ENCODE measurements around the gene TMC5. TPM values are rescaled to one million over a fixed set of nuclear protein-coding genes. Genes with fewer than 3 reads are reported as not detected.

The TMC5 gene
- total and polyA plus RNA-seq, 2 of the 13 experiments (the other 11 are each of a cell fraction or from before 2014, with no cell fraction given): 0.09 to 0.41 TPM

DNA sequence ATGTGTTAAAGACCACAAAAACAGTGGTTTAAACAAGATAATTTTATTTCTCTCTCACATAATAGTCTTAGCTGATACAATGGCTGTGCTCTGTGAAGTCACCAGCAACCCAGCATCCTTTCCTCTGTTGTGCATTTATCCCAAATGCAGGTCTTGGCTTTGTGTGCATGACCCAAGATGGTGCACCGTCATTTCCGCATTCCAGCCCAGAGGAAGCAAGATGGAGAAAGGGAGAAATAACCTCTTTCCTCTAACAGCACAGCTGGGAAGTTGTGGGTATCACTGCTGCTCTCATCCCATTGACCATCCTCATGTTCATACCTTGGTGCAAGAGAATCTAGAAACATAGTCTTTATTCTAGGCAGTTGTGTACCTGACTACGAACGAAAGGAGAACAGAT, 21.8 kb downstream of the TMC5 start:
- DNase-seq (ENCODE audit: low spot score) (no peak), ATAC-seq (no peak), FAIRE-seq (peak; percentile 21)
- H3K4me1 ChIP-seq (ENCODE audit: insufficient read depth, low read length): no peaks in the 10 kb centered on the region
- H3K4me3 ChIP-seq (replicated peaks in 1 of 3; ENCODE audit: insufficient read depth in 1 of 3, low read depth in 2 of 3, low read length in 3 of 3): no peak overlapping the region
- no peaks in the 10 kb centered on the region for H3K9me3 ChIP-seq (ENCODE audit: low read length)
- CTCF ChIA-PET (ENCODE audit: low intra/inter-chr PET ratio, low total read pairs): no interaction called here
- 49% methylated on average over 4 of the region's 4 CpGs for WGBS (ENCODE audit: low lambda C conversion rate)
- H3K36me3 ChIP-seq (replicated peaks in 1 of 2; ENCODE audit: control insufficient read depth in 1 of 2, insufficient read depth in 2 of 2, low read length in 2 of 2): no peaks in the 10 kb centered on the region
- H3K79me2 ChIP-seq (ENCODE audit: insufficient read depth, low read length): no peaks in the 10 kb centered on the region
- no peak for TF ChIP-seq ZNF446 (CRISPR knock-in tag; IDR thresholded peaks at IDR 0.05)
- TF ChIP-seq, protein P1, sequence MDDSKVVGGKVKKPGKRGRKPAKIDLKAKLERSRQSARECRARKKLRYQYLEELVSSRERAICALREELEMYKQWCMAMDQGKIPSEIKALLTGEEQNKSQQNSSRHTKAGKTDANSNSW (CRISPR knock-in tag; IDR thresholded peaks at IDR 0.05; ENCODE audit: borderline replicate concordance): no peak
- no peak overlapping the region for H3K9ac ChIP-seq (ENCODE audit: insufficient read depth, low read depth, low read length)
- no peak overlapping the region for H2AFZ ChIP-seq (ENCODE audit: low read length)
- intact Hi-C loops (cut with micrococcal nuclease; ENCODE audit: unreplicated experiment): no loop called here
- BruUV-seq (replicated peaks): no TSS peak
- no peak overlapping the region for H3K27ac ChIP-seq (ENCODE audit: extremely low read length, insufficient read depth, low read length)
- peaks cover 0 to 2% of the 10 kb centered on the region in 2 experiments; a peak in 1 of 5 replicates for H3K27me3 ChIP-seq (ENCODE audit: control insufficient read depth in 1 of 2, insufficient read depth in 2 of 2, low read length in 2 of 2)
- in situ Hi-C loops (cut with HindIII; ENCODE audit: extremely low pct_ligation_motif_present, low pct_unique_long_range_greater_than_20kb): no loop called here
- POLR2A ChIA-PET: no interaction called here
- H3K4me2 ChIP-seq (ENCODE audit: low read depth, low read length): no peak overlapping the region
- H4K20me1 ChIP-seq (ENCODE audit: insufficient read depth, low read length): no peaks in the 10 kb centered on the region

DNA sequence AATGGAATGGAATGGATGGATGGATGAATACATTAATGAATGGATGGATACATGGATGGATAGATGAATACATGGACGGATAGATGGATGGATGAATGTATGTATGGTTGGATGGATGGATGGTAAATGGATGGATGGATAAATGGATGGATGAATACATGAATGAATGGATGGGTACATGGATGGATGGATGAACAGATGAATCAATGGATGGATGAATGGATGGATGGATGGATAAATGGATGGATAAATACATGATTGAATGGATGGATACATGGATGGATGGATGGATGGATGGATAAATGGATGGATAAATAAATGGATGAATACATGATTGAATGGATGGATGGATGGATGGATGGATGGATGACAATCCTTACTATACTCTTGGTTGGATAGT, 26.0 kb downstream of the TMC5 start:
- no peaks in the 10 kb centered on the region for H4K20me1 ChIP-seq (ENCODE audit: insufficient read depth, low read length)
- no peak for ATAC-seq
- DNase-seq (ENCODE audit: low spot score): no peak
- H3K4me3 ChIP-seq (replicated peaks in 1 of 3; ENCODE audit: insufficient read depth in 1 of 3, low read depth in 2 of 3, low read length in 3 of 3): no peak overlapping the region
- H3K9me3 ChIP-seq (ENCODE audit: low read length): 0 out of 2 replicates have a peak, but pooled peaks cover 3% of the 10 kb centered on the region
- no peak overlapping the region for H3K4me2 ChIP-seq (ENCODE audit: low read depth, low read length)
- no TSS peak for BruUV-seq (replicated peaks)
- in situ Hi-C loops (cut with HindIII; ENCODE audit: extremely low pct_ligation_motif_present, low pct_unique_long_range_greater_than_20kb) (no loop called here), intact Hi-C loops (cut with micrococcal nuclease; ENCODE audit: unreplicated experiment) (no loop called here)
- no peaks in the 10 kb centered on the region for H3K4me1 ChIP-seq (ENCODE audit: insufficient read depth, low read length)
- H3K79me2 ChIP-seq (ENCODE audit: insufficient read depth, low read length): no peaks in the 10 kb centered on the region
- peak; percentile 36 for FAIRE-seq
- H3K27me3 ChIP-seq (ENCODE audit: control insufficient read depth in 1 of 2, insufficient read depth in 2 of 2, low read length in 2 of 2): no peaks in the 10 kb centered on the region
- ChIA-PET CTCF (ENCODE audit: low intra/inter-chr PET ratio, low total read pairs) (no interaction called here), POLR2A (no interaction called here)
- H3K27ac ChIP-seq (ENCODE audit: extremely low read length, insufficient read depth, low read length): no peak overlapping the region
- WGBS (ENCODE audit: low lambda C conversion rate): 2% methylated on average over 1 of the region's 1 CpG
- H3K9ac ChIP-seq (ENCODE audit: insufficient read depth, low read depth, low read length): no peak overlapping the region
- H2AFZ ChIP-seq (ENCODE audit: low read length): no peak overlapping the region
- H3K36me3 ChIP-seq (replicated peaks in 1 of 2; ENCODE audit: control insufficient read depth in 1 of 2, insufficient read depth in 2 of 2, low read length in 2 of 2): no peaks in the 10 kb centered on the region
- no peak for TF ChIP-seq ZNF562 (CRISPR knock-in tag; IDR thresholded peaks at IDR 0.05; ENCODE audit: borderline replicate concordance)
- TF ChIP-seq RAD51 (IDR thresholded peaks at IDR 0.05; ENCODE audit: borderline replicate concordance): peak; percentile 7; the same call in 1 of the 2 replicates
- TF ChIP-seq PHB2 (IDR thresholded peaks at IDR 0.05; ENCODE audit: partially characterized antibody): peak; percentile 62
- no peak for TF ChIP-seq ZNF350 (CRISPR knock-in tag; IDR thresholded peaks at IDR 0.05; ENCODE audit: borderline replicate concordance, low read depth)
- TF ChIP-seq KAT2B (IDR thresholded peaks at IDR 0.05; ENCODE audit: borderline replicate concordance, low read depth, low read length): no peak
- no peak for TF ChIP-seq AGO2 (optimal IDR thresholded peaks at IDR 0.05; ENCODE audit: low read depth, low read length)
- no peak for TF ChIP-seq EEA1 (CRISPR knock-in tag; IDR thresholded peaks at IDR 0.05; ENCODE audit: borderline replicate concordance)
- peak; percentile 82; the same call in 1 of the 2 replicates for TF ChIP-seq NBN (conservative IDR thresholded peaks at IDR 0.05)
- no peak for TF ChIP-seq SAFB2 (CRISPR knock-in tag; IDR thresholded peaks at IDR 0.05; ENCODE audit: borderline replicate concordance, low read depth)
- no peak for TF ChIP-seq ZNF484 (CRISPR knock-in tag; IDR thresholded peaks at IDR 0.05; ENCODE audit: borderline replicate concordance, low read depth)
- no peak for TF ChIP-seq NR2C2 (CRISPR knock-in tag; IDR thresholded peaks at IDR 0.05; ENCODE audit: borderline replicate concordance)
- TF ChIP-seq JARID2 (CRISPR knock-in tag; IDR thresholded peaks at IDR 0.05; ENCODE audit: insufficient replicate concordance): no peak
- TF ChIP-seq ZNF282 (IDR thresholded peaks at IDR 0.05; ENCODE audit: partially characterized antibody): peak; percentile 21
- no peak for TF ChIP-seq PAF1 (CRISPR knock-in tag; IDR thresholded peaks at IDR 0.05)
- TF ChIP-seq ZC3H4 (CRISPR knock-in tag; IDR thresholded peaks at IDR 0.05; ENCODE audit: borderline replicate concordance): no peak
- TF ChIP-seq ZNF777 (CRISPR knock-in tag; IDR thresholded peaks at IDR 0.05): no peak
- TF ChIP-seq FOXA1 (IDR thresholded peaks at IDR 0.05): peak; percentile 61; the same call in 1 of the 2 replicates
- no peak for TF ChIP-seq FOXA1 (CRISPR knock-in tag; IDR thresholded peaks at IDR 0.05)
- no peak for TF ChIP-seq ZFP36L1 (CRISPR knock-in tag; IDR thresholded peaks at IDR 0.05)
- TF ChIP-seq HHEX (CRISPR knock-in tag; IDR thresholded peaks at IDR 0.05): no peak
